ENCODE measurements around the gene ETFA.

- no peak for TF ChIP-seq EP300 (IDR thresholded peaks at IDR 0.05; ENCODE audit: borderline replicate concordance)
- TF ChIP-seq, protein P1, sequence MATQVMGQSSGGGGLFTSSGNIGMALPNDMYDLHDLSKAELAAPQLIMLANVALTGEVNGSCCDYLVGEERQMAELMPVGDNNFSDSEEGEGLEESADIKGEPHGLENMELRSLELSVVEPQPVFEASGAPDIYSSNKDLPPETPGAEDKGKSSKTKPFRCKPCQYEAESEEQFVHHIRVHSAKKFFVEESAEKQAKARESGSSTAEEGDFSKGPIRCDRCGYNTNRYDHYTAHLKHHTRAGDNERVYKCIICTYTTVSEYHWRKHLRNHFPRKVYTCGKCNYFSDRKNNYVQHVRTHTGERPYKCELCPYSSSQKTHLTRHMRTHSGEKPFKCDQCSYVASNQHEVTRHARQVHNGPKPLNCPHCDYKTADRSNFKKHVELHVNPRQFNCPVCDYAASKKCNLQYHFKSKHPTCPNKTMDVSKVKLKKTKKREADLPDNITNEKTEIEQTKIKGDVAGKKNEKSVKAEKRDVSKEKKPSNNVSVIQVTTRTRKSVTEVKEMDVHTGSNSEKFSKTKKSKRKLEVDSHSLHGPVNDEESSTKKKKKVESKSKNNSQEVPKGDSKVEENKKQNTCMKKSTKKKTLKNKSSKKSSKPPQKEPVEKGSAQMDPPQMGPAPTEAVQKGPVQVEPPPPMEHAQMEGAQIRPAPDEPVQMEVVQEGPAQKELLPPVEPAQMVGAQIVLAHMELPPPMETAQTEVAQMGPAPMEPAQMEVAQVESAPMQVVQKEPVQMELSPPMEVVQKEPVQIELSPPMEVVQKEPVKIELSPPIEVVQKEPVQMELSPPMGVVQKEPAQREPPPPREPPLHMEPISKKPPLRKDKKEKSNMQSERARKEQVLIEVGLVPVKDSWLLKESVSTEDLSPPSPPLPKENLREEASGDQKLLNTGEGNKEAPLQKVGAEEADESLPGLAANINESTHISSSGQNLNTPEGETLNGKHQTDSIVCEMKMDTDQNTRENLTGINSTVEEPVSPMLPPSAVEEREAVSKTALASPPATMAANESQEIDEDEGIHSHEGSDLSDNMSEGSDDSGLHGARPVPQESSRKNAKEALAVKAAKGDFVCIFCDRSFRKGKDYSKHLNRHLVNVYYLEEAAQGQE (IDR thresholded peaks at IDR 0.05; ENCODE audit: low read depth), result no peak
- TF ChIP-seq EGR1 (IDR thresholded peaks at IDR 0.05), result no peak
- no peak for TF ChIP-seq TAF1 (IDR thresholded peaks at IDR 0.05; ENCODE audit: low read depth)
- TF ChIP-seq CEBPB (IDR thresholded peaks at IDR 0.05), result no peak
- no peak for TF ChIP-seq YY1 (IDR thresholded peaks at IDR 0.05; ENCODE audit: low read depth)
- no peak for TF ChIP-seq TEAD4 (IDR thresholded peaks at IDR 0.05)
- no peak for TF ChIP-seq ZBTB7A (IDR thresholded peaks at IDR 0.05; ENCODE audit: low read depth)
- no peak for TF ChIP-seq MAX (IDR thresholded peaks at IDR 0.05)
- no peak for TF ChIP-seq RAD21 (IDR thresholded peaks at IDR 0.05; ENCODE audit: low read depth)
- no peak for TF ChIP-seq TCF12 (IDR thresholded peaks at IDR 0.05; ENCODE audit: low read depth)
- no peak for TF ChIP-seq NFIC (IDR thresholded peaks at IDR 0.05)
- TF ChIP-seq CREB1 (IDR thresholded peaks at IDR 0.05; ENCODE audit: low read depth), result no peak
Observed at GRCh38 chr15:76189106-76189505, 122.2 kb downstream of the ETFA start.
